ENCODE data around the gene DCUN1D3.
"Not testable (repeated sequence)": the region's sequence is repeated elsewhere in the genome, so short reads cannot be mapped to it uniquely, and the experiment has no call there.

The DCUN1D3 gene

GRCh38 chr16:20886320-20886719 is 13.8 kb downstream of the DCUN1D3 start:
- no peak for DNase-seq

- peak; percentile 47 to 67 for DNase-seq
These were observed 16.0 kb downstream of the DCUN1D3 start for GRCh38 chr16:20884240-20884556.

GRCh38 chr16:20883554-20884239 is 16.5 kb downstream of the DCUN1D3 start:
- no peak for DNase-seq

- peak in 1 of 2 donors; percentile 48 for DNase-seq
These were observed 18.7 kb downstream of the DCUN1D3 start for GRCh38 chr16:20881503-20881878.

GRCh38 chr16:20880867-20881502 is 19.2 kb downstream of the DCUN1D3 start:
- DNase-seq = no peak

- peak in 1 of 2 donors; percentile 43 for DNase-seq
These were observed 20.8 kb downstream of the DCUN1D3 start for GRCh38 chr16:20879175-20880040.

GRCh38 chr16:20878682-20879147 is 21.4 kb downstream of the DCUN1D3 start:
- DNase-seq = no peak

GRCh38 chr16:20875355-20875650 is 24.9 kb downstream of the DCUN1D3 start:
- peak in 1 of 2 donors; percentile 39 for DNase-seq

- no peak for DNase-seq
These were observed 26.0 kb downstream of the DCUN1D3 start for GRCh38 chr16:20874088-20874581.

GRCh38 chr16:20873331-20873730 is 26.8 kb downstream of the DCUN1D3 start:
- no peak for DNase-seq

- no peak for DNase-seq
These were observed 28.0 kb downstream of the DCUN1D3 start for GRCh38 chr16:20871941-20872815.

GRCh38 chr16:20871258-20871657 is 28.9 kb downstream of the DCUN1D3 start:
- DNase-seq = no peak

- peak in 1 of 2 donors; percentile 24 for DNase-seq
These were observed 29.9 kb downstream of the DCUN1D3 start for GRCh38 chr16:20870122-20870820.

- no peak for DNase-seq
These were observed 31.3 kb downstream of the DCUN1D3 start for GRCh38 chr16:20868890-20869289.

- DNase-seq = no peak
These were observed 32.6 kb downstream of the DCUN1D3 start for GRCh38 chr16:20867585-20867984.

- no peak for DNase-seq
These were observed 33.4 kb downstream of the DCUN1D3 start for GRCh38 chr16:20866801-20867200.

- peak in 1 of 2 donors; percentile 31 for DNase-seq
These were observed 33.9 kb downstream of the DCUN1D3 start for GRCh38 chr16:20866145-20866772.

- no peak for DNase-seq
These were observed 34.6 kb downstream of the DCUN1D3 start for GRCh38 chr16:20865420-20866131.

GRCh38 chr16:20864376-20864775 is 35.8 kb downstream of the DCUN1D3 start:
- DNase-seq = not testable (repeated sequence)

GRCh38 chr16:20862162-20862960 is 37.8 kb downstream of the DCUN1D3 start:
- DNase-seq = no peak
